Measurements from ENCODE around the gene VN1R2. TPM values are rescaled to one million over a fixed set of nuclear protein-coding genes. Genes with fewer than 3 reads are reported as not detected.
"Not testable (repeated sequence)": the region's sequence is repeated elsewhere in the genome, so short reads cannot be mapped to it uniquely, and the experiment has no call there.

VN1R2 gene, protein sequence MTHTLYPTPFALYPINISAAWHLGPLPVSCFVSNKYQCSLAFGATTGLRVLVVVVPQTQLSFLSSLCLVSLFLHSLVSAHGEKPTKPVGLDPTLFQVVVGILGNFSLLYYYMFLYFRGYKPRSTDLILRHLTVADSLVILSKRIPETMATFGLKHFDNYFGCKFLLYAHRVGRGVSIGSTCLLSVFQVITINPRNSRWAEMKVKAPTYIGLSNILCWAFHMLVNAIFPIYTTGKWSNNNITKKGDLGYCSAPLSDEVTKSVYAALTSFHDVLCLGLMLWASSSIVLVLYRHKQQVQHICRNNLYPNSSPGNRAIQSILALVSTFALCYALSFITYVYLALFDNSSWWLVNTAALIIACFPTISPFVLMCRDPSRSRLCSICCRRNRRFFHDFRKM
- polyA plus RNA-seq, result not detected

DNA sequence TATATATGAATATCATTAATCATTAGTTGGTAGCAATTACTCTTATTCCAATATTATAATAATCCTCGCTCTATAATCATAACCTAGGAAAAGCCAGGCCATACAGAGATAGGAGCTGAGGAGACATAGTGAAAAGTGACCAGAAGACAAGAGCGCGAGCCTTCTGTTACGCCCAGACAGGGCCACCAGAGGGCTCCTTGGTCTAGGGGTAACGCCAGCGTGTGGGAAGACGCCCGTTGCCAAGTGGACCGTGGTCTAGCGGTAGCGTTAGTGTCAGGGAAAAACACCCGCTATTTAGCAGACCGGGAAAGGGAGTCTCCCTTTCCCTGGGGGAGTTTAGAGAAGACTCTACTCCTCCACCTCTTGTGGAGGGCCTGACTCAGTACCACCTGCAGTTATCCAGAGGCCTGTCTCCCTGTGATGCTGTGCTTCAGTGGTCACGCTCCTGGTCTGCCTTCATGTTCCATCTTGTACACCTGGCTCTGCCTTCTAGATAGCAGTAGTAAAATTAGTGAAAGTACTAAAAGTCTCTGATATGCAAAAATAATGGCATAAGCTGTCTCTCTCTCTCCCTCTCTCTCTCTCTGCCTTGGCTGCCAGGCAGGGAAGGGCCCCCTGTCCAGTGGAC is at the start of gene VN1R2:
TSS of gene VN1R2 (plus strand) at position 578 of the 628 bp plus-strand sequence. CDS start 84 bp downstream, outside the sequence.
- H3K27ac ChIP-seq (ENCODE audit: low read depth, low read length), result not testable (repeated sequence)
- 54 to 67% (median 66%) methylated on average over 14 of the region's 14 CpGs for WGBS, 3 donors

DNA sequence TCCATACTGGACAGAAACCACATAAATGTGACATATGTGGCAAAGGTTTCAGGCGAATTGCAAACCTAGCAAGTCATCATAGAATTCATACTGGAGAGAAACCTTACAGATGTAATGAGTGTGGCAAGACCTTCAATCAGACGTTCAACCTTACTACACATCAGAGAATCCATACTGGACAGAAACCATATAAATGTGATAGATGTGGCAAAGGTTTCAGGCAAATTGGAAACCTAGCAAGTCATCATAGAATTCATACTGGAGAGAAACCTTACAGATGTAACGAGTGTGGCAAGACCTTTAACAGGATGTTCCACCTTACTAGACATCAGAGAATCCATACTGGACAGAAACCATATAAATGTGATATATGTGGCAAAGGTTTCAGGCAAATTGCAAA is 46.5 kb upstream of the VN1R2 start:
- 93 to 97% (median 94%) methylated on average over 3 of the region's 3 CpGs for WGBS, 3 donors
- H3K27ac ChIP-seq (ENCODE audit: low read depth, low read length), result not testable (repeated sequence)

- 98 to 100% (median 99%) methylated on average over 2 of the region's 2 CpGs for WGBS, 3 donors
- no peak overlapping the region for H3K27ac ChIP-seq (ENCODE audit: low read depth, low read length)
Measured at GRCh38 chr19:53212703-53213320, 45.3 kb upstream of the VN1R2 start.

DNA sequence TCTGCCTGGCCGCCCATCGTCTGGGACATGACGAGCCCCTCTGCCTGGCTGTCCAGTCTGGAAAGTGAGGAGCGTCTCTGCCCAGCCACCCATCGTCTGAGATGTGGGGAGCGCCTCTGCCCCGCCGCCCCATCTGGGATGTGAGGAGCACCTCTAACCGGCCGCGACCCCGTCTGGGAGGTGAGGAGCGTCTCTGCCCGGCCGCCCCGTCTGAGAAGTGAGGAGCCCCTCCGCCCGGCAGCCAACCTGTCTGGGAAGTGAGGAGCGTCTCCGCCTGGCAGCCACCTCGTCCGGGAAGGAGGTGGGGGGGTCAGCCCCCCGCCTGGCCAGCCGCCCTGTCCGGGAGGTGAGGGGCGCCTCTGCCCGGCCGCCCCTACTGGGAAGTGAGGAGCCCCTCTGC is 35.4 kb upstream of the VN1R2 start:
- 93 to 98% (median 97%) methylated on average over 8 to 28 of the region's 28 CpGs for WGBS, 3 donors

GRCh38 chr19:53224606-53225005 is 33.5 kb upstream of the VN1R2 start:
- WGBS, 3 donors, result 86 to 96% (median 94%) methylated on average over 14 to 20 of the region's 20 CpGs
- no peak overlapping the region for H3K27ac ChIP-seq (ENCODE audit: low read depth, low read length)

More for the DNA sequence above, 35.4 kb upstream of the VN1R2 start:
- not testable (repeated sequence) for H3K27ac ChIP-seq (ENCODE audit: low read depth, low read length)

DNA sequence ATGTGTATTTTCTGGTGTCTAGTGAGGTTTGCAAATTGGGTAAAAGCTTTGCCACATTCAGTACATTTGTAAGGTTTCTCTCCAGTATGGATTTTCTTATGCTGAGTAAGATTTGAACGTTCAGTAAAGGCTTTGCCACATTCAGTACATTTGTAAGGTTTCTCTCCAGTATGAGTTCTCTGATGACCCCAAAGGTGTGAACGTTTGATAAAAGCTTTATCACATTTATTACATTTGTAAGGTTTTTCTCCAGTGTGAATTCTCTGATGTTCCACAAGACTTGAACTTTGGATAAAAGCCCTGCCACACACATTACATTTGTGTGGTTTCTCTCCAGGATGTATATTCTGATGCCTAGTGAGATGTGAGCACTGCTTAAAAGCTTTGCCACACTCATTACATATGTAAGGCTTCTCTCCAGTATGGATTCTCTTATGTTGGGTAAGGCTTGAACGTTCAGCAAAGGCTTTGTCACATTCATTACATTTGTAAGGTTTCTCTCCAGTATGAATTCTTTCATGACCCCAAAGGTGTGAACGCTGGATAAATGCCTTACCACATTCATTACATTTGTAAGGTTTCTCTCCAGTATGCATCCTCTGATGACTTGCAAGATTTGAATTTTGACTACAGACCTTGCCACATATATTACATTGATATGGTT is 20.8 kb upstream of the VN1R2 start:
- H3K27ac ChIP-seq (ENCODE audit: low read depth, low read length), result no peak overlapping the region
- WGBS, 3 donors, result 91 to 97% (median 95%) methylated on average over 4 of the region's 4 CpGs

DNA sequence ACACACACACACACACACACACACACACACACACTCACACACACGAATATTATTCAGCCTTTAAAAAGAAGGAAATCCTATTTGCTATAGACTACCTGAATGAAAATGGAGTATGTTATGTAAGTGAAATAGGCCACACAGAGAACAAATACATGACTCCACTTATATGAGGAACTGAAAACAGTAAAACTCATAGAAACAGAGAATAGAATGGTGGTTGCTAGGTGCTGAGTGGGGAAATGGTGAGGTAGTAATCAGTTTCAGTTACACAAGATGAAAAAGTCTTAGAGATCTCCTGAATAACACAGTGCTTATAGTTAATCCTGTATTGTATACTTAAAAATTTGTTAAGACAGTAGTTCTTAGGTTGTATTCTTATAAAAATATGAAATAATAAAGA is 11.6 kb upstream of the VN1R2 start:
- WGBS, 3 donors, result 79 to 91% (median 89%) methylated on average over 1 of the region's 1 CpG
- H3K27ac ChIP-seq (ENCODE audit: low read depth, low read length), result no peak overlapping the region

- 1% methylated on average over 72 of the region's 72 CpGs for WGBS, 3 donors
- H3K27ac ChIP-seq (ENCODE audit: low read depth, low read length), result no peak within 1 kb of the TSS
Measured at GRCh38 chr19:53254411-53255341, 3.4 kb upstream of the VN1R2 start, which contains the start of gene ZNF677. TSS of gene ZNF677 (minus strand) at chr19:53254873. CDS start at chr19:53251550, 3,323 bp downstream.

DNA sequence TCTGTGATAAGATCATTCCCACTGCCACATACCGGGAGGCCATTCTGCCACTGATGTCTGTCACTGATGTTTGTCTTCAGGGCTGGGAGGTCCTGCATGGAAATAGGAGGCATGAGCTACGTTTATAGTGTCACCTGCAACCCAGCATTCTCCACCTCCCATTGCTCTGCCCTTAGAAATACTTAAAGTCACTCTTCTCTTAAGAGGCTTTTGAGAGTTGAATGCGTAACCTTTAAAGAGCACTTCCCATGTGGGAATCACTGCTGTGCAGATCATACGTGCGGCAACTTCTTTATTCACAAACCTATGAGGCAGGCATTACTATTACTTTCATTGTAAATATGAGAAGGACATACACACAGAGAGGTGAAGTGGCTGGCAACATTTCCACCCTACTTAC is 9.5 kb downstream of the VN1R2 start, which contains the start of gene VN1R4:
TSS of gene VN1R4 (minus strand) at position 101 of the 400 bp plus-strand sequence. CDS start at position 43, 58 bp downstream.
- not testable (repeated sequence) for H3K27ac ChIP-seq (ENCODE audit: low read depth, low read length)
- 86 to 91% (median 87%) methylated on average over 4 of the region's 5 CpGs for WGBS, 3 donors

- 92 to 95% (median 95%) methylated on average over 8 to 27 of the region's 27 CpGs for WGBS, 3 donors
- H3K27ac ChIP-seq (ENCODE audit: low read depth, low read length), result not testable (repeated sequence)
Measured at GRCh38 chr19:53269861-53270260, 11.8 kb downstream of the VN1R2 start.

GRCh38 chr19:53272044-53272443 is 14.0 kb downstream of the VN1R2 start:
- no peak overlapping the region for H3K27ac ChIP-seq (ENCODE audit: low read depth, low read length)
- WGBS, 3 donors, result 79 to 90% (median 84%) methylated on average over 9 of the region's 9 CpGs

DNA sequence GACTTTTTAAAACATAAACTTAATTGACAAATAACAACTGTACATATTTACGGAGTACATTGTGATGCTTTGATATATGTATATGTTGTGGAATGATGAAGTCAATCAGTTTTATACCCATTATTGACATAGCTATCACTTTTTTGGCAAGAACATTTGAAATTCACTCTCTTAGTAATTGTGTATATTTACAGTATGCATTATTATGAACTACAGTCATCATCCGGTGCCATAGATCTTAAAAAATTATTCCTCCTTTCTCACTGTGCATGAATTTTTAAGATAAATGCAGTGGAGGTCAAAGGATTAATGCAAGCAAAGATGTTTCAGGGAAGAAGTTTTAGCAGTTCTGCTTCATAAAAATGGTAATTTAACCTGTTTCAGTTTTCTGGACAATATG is 17.4 kb downstream of the VN1R2 start:
- no peak overlapping the region for H3K27ac ChIP-seq (ENCODE audit: low read depth, low read length)
- WGBS, 3 donors, result 90 to 95% (median 94%) methylated on average over 2 of the region's 2 CpGs

DNA sequence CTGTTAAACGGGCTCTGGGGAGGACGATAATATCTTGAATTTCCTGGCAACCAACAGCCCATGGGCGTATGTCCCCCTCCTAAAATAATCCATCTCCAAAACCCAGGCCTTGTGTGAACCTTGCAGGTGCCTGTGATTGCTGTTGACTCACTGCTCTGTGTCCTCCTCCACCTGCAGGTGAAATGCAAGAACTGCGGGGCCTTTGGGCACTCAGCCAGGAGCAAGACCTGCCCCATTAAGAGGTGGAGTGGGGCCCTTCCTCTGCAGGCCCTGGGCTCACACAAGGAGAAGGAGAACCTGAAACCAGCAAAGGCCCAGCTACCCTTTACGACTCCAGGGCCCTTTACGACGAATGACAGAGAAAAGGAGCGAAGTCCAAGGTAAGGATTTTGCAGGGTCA is 23.9 kb downstream of the VN1R2 start:
- 0 to 66% (median 13%) methylated on average over 1 to 3 of the region's 8 CpGs for WGBS, 3 donors
- not testable (repeated sequence) for H3K27ac ChIP-seq (ENCODE audit: low read depth, low read length)

- 51 to 65% (median 62%) methylated on average over 4 of the region's 4 CpGs for WGBS, 3 donors
- no peak overlapping the region for H3K27ac ChIP-seq (ENCODE audit: low read depth, low read length)
Measured at GRCh38 chr19:53285087-53285486, 27.0 kb downstream of the VN1R2 start.

GRCh38 chr19:53290758-53291549 is 32.9 kb downstream of the VN1R2 start:
- H3K27ac ChIP-seq (ENCODE audit: low read depth, low read length), result no peak overlapping the region
- WGBS, 3 donors, result 90 to 91% (median 91%) methylated on average over 47 of the region's 47 CpGs

DNA sequence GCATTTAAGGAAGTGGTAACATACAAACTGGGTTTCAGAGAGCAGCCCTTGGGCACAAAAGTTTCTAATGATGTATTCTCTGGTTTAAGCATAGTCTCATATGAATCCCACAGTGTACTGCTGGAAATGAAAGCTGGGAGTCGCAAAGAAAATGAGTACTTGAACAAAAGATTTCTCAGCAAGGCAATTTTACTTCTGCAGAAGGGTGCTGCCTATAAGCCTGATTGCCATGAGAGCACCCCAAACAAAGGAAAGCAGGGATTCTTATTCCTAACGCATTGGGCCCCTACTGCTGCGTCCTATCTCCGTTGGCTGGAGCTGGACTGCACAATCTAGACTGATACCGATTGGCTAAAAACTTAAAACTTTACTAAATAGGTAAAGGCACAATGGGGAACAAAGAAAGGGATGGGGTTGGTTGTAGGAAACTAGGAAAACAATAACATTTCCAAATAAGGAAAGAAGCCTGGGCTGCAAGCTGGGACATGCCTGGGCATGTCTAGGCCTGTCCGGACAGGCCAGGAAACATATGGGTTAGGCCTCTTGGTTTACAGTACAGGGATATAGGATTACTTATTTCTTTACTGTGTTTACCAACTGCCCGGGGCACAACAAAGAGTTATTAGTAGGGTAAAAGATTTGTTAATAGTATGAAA is 36.8 kb downstream of the VN1R2 start:
- WGBS, 3 donors, result 77 to 89% (median 84%) methylated on average over 7 of the region's 7 CpGs

More for the DNA sequence above, 36.8 kb downstream of the VN1R2 start:
- no peak overlapping the region for H3K27ac ChIP-seq (ENCODE audit: low read depth, low read length)

Data from adipose tissue (tissue), 3 donors.